Measurements from ENCODE around the gene RPL29. TPM values are rescaled to one million over a fixed set of nuclear protein-coding genes. Genes with fewer than 3 reads are reported as not detected.

The RPL29 gene
- total and polyA plus RNA-seq, 2 of the 13 experiments (the other 11 are each of a cell fraction or from before 2014, with no cell fraction given), result 1,348 to 2,263 TPM

DNA sequence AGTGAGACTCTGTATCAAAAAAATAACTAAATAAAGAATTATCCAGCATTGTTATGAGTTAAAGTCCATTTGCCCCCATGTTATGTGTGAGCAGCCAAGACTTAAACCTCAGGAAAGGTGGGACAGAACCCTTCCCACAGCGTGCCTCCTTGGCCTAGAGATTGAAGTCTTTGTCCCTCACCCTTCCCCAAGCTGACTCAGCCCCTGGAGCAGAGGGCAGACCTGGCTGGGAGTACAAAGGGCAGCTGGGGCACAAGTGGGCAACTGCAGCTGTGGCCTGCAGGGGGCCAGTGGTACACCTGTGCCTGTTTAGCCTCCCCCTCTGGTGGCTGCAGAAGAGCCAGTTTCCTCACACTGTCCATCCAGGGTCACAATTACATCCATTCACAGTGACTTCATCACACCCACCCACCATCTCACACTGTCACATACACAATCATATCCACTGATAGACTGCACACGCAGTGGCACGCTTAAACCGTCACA lies 13.3 kb downstream of the RPL29 start (continued):
- no peak for TF ChIP-seq ZNF12 (CRISPR knock-in tag; IDR thresholded peaks at IDR 0.05)
- TF ChIP-seq, protein P1, sequence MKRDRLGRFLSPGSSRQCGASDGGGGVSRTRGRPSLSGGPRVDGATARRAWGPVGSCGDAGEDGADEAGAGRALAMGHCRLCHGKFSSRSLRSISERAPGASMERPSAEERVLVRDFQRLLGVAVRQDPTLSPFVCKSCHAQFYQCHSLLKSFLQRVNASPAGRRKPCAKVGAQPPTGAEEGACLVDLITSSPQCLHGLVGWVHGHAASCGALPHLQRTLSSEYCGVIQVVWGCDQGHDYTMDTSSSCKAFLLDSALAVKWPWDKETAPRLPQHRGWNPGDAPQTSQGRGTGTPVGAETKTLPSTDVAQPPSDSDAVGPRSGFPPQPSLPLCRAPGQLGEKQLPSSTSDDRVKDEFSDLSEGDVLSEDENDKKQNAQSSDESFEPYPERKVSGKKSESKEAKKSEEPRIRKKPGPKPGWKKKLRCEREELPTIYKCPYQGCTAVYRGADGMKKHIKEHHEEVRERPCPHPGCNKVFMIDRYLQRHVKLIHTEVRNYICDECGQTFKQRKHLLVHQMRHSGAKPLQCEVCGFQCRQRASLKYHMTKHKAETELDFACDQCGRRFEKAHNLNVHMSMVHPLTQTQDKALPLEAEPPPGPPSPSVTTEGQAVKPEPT (CRISPR knock-in tag; IDR thresholded peaks at IDR 0.05; ENCODE audit: low read depth), result no peak
- no peak for TF ChIP-seq HES4 (CRISPR knock-in tag; IDR thresholded peaks at IDR 0.05; ENCODE audit: borderline replicate concordance)
- no peak for TF ChIP-seq RBFOX2 (IDR thresholded peaks at IDR 0.05; ENCODE audit: low read depth, low read length)
- TF ChIP-seq ZNF878 (CRISPR knock-in tag; IDR thresholded peaks at IDR 0.05), result no peak
- no peak for TF ChIP-seq ZNF101 (CRISPR knock-in tag; IDR thresholded peaks at IDR 0.05; ENCODE audit: borderline replicate concordance, low read depth)
- no peak for TF ChIP-seq ZNF562 (CRISPR knock-in tag; IDR thresholded peaks at IDR 0.05; ENCODE audit: borderline replicate concordance)
- TF ChIP-seq NR1H2 (CRISPR knock-in tag; IDR thresholded peaks at IDR 0.05; ENCODE audit: borderline replicate concordance, low read depth), result no peak
- TF ChIP-seq ZNF605 (CRISPR knock-in tag; IDR thresholded peaks at IDR 0.05), result peak; percentile 73; the same call in 1 of the 2 replicates
- TF ChIP-seq, protein P2, sequence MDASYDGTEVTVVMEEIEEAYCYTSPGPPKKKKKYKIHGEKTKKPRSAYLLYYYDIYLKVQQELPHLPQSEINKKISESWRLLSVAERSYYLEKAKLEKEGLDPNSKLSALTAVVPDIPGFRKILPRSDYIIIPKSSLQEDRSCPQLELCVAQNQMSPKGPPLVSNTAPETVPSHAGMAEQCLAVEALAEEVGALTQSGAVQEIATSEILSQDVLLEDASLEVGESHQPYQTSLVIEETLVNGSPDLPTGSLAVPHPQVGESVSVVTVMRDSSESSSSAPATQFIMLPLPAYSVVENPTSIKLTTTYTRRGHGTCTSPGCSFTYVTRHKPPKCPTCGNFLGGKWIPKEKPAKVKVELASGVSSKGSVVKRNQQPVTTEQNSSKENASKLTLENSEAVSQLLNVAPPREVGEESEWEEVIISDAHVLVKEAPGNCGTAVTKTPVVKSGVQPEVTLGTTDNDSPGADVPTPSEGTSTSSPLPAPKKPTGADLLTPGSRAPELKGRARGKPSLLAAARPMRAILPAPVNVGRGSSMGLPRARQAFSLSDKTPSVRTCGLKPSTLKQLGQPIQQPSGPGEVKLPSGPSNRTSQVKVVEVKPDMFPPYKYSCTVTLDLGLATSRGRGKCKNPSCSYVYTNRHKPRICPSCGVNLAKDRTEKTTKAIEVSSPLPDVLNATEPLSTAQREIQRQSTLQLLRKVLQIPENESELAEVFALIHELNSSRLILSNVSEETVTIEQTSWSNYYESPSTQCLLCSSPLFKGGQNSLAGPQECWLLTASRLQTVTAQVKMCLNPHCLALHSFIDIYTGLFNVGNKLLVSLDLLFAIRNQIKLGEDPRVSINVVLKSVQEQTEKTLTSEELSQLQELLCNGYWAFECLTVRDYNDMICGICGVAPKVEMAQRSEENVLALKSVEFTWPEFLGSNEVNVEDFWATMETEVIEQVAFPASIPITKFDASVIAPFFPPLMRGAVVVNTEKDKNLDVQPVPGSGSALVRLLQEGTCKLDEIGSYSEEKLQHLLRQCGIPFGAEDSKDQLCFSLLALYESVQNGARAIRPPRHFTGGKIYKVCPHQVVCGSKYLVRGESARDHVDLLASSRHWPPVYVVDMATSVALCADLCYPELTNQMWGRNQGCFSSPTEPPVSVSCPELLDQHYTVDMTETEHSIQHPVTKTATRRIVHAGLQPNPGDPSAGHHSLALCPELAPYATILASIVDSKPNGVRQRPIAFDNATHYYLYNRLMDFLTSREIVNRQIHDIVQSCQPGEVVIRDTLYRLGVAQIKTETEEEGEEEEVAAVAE (CRISPR knock-in tag; IDR thresholded peaks at IDR 0.05; ENCODE audit: borderline replicate concordance), result no peak
- TF ChIP-seq ZNF333 (CRISPR knock-in tag; IDR thresholded peaks at IDR 0.05; ENCODE audit: borderline replicate concordance), result no peak
- no peak for TF ChIP-seq ZKSCAN8 (CRISPR knock-in tag; IDR thresholded peaks at IDR 0.05; ENCODE audit: borderline replicate concordance)
- TF ChIP-seq ZBTB42 (CRISPR knock-in tag; IDR thresholded peaks at IDR 0.05), result 0 out of 2 replicates have a peak, but pooled peaks have one; percentile 8
- TF ChIP-seq ZNF777 (CRISPR knock-in tag; IDR thresholded peaks at IDR 0.05), result no peak
- TF ChIP-seq ZFP1 (CRISPR knock-in tag; IDR thresholded peaks at IDR 0.05), result no peak
- TF ChIP-seq ARNT (IDR thresholded peaks at IDR 0.05), result no peak
- TF ChIP-seq, protein P3, sequence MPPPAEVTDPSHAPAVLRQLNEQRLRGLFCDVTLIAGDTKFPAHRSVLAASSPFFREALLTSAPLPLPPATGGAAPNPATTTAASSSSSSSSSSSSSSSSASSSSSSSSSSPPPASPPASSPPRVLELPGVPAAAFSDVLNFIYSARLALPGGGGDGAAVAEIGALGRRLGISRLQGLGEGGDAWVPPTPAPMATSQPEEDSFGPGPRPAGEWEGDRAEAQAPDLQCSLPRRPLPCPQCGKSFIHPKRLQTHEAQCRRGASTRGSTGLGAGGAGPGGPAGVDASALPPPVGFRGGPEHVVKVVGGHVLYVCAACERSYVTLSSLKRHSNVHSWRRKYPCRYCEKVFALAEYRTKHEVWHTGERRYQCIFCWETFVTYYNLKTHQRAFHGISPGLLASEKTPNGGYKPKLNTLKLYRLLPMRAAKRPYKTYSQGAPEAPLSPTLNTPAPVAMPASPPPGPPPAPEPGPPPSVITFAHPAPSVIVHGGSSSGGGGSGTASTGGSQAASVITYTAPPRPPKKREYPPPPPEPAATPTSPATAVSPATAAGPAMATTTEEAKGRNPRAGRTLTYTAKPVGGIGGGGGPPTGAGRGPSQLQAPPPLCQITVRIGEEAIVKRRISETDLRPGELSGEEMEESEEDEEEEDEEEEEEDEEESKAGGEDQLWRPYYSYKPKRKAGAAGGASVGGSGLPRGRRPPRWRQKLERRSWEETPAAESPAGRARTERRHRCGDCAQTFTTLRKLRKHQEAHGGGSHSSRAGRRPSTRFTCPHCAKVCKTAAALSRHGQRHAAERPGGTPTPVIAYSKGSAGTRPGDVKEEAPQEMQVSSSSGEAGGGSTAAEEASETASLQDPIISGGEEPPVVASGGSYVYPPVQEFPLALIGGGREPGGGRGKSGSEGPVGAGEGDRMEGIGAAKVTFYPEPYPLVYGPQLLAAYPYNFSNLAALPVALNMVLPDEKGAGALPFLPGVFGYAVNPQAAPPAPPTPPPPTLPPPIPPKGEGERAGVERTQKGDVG (CRISPR knock-in tag; IDR thresholded peaks at IDR 0.05; ENCODE audit: borderline replicate concordance), result no peak
- peak; percentile 55; the same call in 1 of the 2 replicates for TF ChIP-seq TARDBP (CRISPR knock-in tag; IDR thresholded peaks at IDR 0.05)
- no peak for TF ChIP-seq ZNF274 (CRISPR knock-in tag; IDR thresholded peaks at IDR 0.05)
- TF ChIP-seq MLLT10 (CRISPR knock-in tag; IDR thresholded peaks at IDR 0.05), result no peak
- TF ChIP-seq REXO4 (CRISPR knock-in tag; IDR thresholded peaks at IDR 0.05; ENCODE audit: borderline replicate concordance), result no peak

Data from HepG2 (cell line).